GM19099 (cell line): ENCODE measurements around the gene CELF2.

Experiments
- POLR2A ChIP-seq: IDR thresholded peaks from 3 replicates; pipeline ENCODE4 v1.6.1; 2011; ENCODE audit warnings: low read depth; ENCODE audit not compliant: insufficient read length; ENCODE audit errors: extremely low read depth

The CELF2 gene

GRCh38 chr10:11057994-11058393, 40.3 kb downstream of the CELF2 start:
- TF ChIP-seq POLR2A: no peak

DNA sequence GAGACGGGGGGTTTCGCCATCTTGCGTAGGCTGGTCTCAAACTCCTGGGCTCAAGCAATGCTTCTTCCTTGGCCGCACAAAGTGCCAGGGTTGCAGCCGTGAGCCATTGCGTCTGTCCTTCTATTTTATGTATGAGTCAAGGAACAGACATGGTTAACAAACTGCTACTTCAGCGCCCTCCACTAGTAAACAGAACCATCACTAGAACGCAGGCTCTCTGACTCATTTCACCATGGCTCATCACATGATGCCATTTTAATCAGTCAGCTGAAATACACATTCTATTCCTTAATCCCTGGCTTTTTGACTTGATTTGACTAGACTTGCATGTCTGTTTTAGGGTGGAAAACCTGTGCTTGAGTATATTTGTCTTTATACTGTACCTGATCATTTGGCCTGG, 41.3 kb downstream of the CELF2 start:
- TF ChIP-seq POLR2A: no peak

- no peak for TF ChIP-seq POLR2A
These were observed 46.2 kb downstream of the CELF2 start for GRCh38 chr10:11063856-11064255.

DNA sequence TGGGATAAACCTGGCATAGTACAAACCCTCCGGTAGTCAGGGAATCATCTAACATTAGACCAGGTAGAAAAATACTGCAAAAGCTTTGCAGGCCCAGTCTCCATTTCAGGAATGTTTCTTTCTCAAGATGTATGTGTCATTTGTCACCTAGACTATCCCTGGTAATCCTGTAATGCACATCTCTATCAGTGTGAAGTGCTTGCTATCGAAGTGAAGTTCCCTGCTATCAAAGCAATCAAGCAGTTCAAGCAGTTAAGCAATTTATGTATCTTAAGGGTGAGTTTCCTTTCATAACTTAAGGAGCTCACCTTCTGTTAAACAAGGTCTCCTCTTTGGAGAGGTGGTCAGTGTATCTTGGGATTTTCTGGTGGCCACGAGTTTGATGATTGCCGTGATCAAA, 47.2 kb downstream of the CELF2 start:
- no peak for TF ChIP-seq POLR2A

DNA sequence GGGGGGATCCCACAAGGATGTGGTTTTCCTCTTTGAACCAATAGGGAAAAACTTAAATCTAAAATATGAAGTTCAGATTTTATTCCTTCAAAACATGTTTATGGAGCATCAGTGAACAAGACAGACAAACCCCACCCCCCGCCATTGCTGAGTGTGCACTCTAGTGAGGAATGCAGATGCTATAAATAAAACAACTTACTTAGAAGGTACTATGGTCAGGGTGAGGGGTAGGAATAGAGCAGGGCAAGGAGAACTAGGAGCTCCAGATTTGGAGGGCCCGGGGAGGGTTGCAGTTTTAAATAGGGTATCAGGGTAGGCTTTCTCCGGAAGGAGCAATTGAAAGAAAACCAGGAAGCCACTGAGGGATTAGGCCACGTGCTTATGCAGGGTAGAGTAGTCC, 47.9 kb downstream of the CELF2 start:
- TF ChIP-seq POLR2A: no peak

DNA sequence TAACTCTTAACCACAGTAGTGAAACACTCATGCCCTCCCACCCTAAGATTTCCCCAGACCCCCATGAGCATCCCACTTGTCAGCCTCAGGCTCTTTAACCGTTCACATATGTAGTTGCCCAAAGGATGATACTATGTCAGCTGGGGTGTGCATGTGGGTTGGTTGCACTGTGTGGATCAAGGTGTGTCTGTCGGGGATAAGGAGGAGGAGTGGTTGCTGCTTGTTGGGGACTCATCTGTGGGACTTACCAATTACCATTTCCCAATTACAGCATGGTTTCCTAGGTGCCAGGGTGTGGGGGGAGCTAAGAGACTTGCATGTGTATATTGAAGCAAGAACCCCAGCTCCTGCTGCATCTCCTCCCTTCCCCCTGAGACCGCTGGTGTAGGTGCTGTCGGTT, 48.8 kb downstream of the CELF2 start:
- no peak for TF ChIP-seq POLR2A

DNA sequence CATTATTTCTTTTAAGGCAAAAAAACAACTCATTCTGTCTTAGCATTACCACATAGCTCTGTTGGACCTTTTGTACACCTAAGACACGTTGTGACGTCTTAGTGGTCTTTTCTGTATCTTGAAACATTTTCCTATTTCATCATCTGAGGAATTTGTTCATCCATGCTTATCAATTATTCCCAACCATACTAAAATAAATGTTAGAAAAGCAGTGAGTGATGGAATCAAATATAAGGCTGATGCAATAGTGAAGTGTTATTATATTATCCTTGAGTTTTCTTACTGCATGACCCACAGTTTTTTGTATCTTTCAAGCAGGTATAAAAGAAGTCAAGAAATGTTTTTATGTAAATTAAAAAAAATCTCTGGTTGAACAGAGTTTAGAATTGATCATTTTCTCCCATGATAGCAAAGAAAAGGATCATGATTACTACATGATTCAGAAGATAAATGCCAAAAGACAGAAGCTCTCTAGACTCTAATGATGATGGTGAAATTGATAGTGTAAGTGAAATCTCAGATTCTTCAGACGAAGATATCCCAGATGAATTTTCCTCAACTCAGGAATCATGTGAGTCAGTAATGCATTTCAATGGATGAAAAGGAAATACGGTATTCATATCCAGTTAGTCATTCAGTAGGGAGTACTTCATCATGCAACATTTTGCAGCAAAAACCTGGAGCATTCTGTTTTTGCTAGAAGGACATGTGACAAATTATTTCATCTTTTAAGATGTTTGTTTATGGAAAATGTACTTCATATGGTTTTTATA, 51.4 kb downstream of the CELF2 start:
- no peak for TF ChIP-seq POLR2A

DNA sequence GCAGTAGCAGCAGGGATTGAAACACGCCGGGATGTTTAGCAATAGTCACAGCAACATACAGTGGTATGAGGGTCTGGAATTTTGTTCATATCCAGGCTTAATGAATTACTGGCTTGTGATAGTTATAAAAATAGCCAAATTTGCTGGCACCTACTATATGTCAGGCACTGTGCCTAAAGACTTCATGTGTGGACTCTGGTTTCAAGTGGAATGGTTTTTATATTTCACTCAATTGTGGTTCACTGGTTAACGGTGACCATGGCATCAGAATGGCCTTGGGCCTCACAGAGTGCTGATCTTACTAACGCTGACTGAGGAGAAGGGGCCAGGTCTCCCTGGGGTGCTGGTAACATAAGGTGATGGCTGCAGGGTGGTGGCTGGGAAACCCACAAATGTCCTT, 55.7 kb downstream of the CELF2 start:
- no peak for TF ChIP-seq POLR2A

- no peak for TF ChIP-seq POLR2A
These were observed 57.0 kb downstream of the CELF2 start for GRCh38 chr10:11074536-11075267.

- no peak for TF ChIP-seq POLR2A
These were observed 58.5 kb downstream of the CELF2 start for GRCh38 chr10:11076221-11076620.

GRCh38 chr10:11080564-11080984, 62.9 kb downstream of the CELF2 start:
- no peak for TF ChIP-seq POLR2A

DNA sequence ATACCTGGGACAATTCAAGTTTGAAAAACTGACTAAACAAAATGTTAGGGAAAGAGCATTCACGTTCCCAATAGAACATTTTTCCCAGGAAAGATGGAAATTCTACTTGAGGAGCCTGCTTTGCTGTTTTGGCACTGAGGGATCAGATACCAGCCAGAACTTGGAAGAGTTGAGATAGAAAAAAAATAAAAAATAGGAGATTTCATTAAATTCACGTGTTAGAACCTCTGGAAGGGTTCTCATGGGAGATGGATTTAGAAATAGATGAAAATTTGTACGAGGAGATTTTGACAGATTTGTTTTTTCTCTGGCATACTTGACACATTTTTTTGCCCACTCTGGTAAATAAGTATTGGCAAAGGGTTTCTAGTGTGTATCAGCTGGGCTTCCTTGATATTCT, 63.7 kb downstream of the CELF2 start:
- TF ChIP-seq POLR2A: no peak

DNA sequence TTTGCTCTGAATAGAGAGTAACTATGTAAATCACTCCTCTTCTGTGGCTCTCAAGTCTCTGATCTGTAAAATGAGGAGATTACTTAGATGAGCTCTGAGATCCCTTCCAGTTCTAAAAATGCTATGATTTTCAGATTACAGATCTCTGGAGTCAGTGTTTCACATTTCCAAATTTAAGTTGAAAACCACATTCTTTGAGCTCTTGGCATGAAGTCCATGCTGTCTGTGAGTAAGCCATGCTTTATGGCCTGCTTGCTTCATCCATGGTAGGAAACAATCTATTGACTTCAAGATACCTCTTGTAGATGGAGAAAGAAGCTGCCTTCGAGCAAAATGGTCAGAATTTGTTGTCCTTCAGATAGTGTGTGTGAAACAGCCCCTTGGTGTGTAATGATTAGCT, 64.9 kb downstream of the CELF2 start:
- no peak for TF ChIP-seq POLR2A

GRCh38 chr10:11083051-11083450, 65.4 kb downstream of the CELF2 start:
- TF ChIP-seq POLR2A: no peak

GRCh38 chr10:11085545-11085944, 67.9 kb downstream of the CELF2 start:
- TF ChIP-seq POLR2A: no peak

GRCh38 chr10:11086177-11086840, 68.6 kb downstream of the CELF2 start:
- TF ChIP-seq POLR2A: no peak
